Right lobe of liver (tissue), 4 donors: ENCODE data around the gene APCDD1L.

Experiments
- CTCF ChIP-seq, 4 donors: fragments of 200-600 bp in 3 of 4; fragments of 450-650 bp in 1 of 4; IDR thresholded peaks; one replicate each; pipeline versions ENCODE4 v1.5.1 to v1.8.0; 2016 to 2022; ENCODE audit warnings: antibody characterized with exemption in 4 of 4, mild to moderate bottlenecking in 2 of 4
- POLR2A ChIP-seq: fragments of 450-650 bp; IDR thresholded peaks from one replicate; pipeline ENCODE4 v1.6.1; 2017; ENCODE audit warnings: antibody characterized with exemption, mild to moderate bottlenecking
- donor health status: DM: no; HTN: no; CAD: no.
- donor health status: DM: no; HTN: no; CAD: no.
- donor health status: DM: no; HTN: yes; CAD: no.

GRCh38 chr20:58512808-58513552, 2.2 kb downstream of the APCDD1L start:
- no peak for TF ChIP-seq CTCF (IDR thresholded peaks at IDR 0.05)
- TF ChIP-seq POLR2A: no peak
